HUES48 (cell line): ENCODE results near the gene LTO1.
"Not testable (repeated sequence)": the region's sequence is repeated elsewhere in the genome, so short reads cannot be mapped to it uniquely, and the experiment has no call there.

Experiments used
- H3K27ac ChIP-seq: one replicate; pipeline ENCODE4 v1.7.0; 2013; ENCODE audit warnings: low read depth, low read length, inconsistent platforms
- H3K27me3 ChIP-seq: 2 replicates; pipeline ENCODE4 v1.6.1; 2013; ENCODE audit warnings: mild to moderate bottlenecking, low read length; ENCODE audit not compliant: control insufficient read depth, insufficient read depth
- H3K36me3 ChIP-seq: 2 replicates; pipeline ENCODE4 v1.6.1; 2013; ENCODE audit warnings: low read length; ENCODE audit not compliant: control insufficient read depth, insufficient read depth
- H3K4me1 ChIP-seq: 2 replicates; pipeline ENCODE4 v1.6.1; 2013; ENCODE audit warnings: mild to moderate bottlenecking, low read length; ENCODE audit not compliant: control insufficient read depth, insufficient read depth
- H3K4me3 ChIP-seq: 2 replicates; pipeline ENCODE4 v1.5.1; 2013; ENCODE audit warnings: mild to moderate bottlenecking, low read depth, low read length
- H3K9ac ChIP-seq: 2 replicates; pipeline ENCODE4 v1.6.1; 2013; ENCODE audit warnings: mild to moderate bottlenecking, low read depth, low read length, moderate library complexity
- H3K9me3 ChIP-seq: 2 replicates; pipeline ENCODE4 v1.6.1; 2013; ENCODE audit warnings: low read length; ENCODE audit not compliant: control insufficient read depth, insufficient read depth

Gene LTO1

DNA sequence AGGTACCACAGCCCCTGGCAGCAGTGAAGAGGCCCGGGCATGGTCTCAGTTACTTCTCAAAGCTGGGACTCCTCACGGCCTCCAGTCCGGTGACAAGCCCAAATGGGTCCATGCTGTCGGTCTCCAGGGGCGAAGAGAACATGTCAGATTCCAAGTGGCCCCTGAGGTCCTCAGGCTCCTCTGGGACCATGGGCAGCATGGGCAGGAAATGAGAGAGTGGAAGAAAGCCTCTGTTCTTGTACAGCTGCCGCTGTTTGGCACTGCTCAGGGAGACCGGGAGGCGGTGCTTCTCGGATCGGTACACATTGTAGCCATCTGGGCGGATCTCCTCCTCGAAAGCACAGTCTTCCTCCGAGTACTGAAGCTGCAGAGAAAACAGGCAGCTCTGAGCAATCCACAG is 24.1 kb upstream of the LTO1 start:
- Histone ChIP-seq H3K9ac (no peak overlapping the region), H3K9me3 (no peaks in the 10 kb centered on the region), H3K4me3 (no peak overlapping the region), H3K27me3 (no peaks in the 10 kb centered on the region; the same call in 1 of the 2 replicates), H3K27ac (no peak overlapping the region), H3K36me3 (peaks cover 18% of the 10 kb centered on the region), H3K4me1 (peaks cover 15% of the 10 kb centered on the region)

DNA sequence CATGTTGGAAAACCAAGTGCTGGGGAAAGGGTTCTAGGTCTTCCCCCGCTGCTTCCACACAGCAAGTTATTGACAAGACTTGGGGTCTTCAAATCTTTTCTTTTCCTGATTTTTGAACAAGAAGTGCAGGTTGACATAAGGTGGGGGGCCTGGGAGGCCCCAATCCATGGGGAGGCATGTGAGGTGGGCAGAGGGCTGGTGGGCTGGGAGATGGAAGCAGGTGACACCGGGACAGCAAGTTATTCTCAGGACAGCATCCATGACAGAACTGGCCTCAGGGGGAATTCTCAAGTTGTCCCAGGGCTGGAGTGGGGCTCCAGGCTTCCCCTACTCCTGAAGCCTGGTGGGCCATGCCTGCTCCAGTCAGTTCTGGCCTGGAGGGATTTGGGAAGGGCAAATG is 23.2 kb upstream of the LTO1 start:
- Histone ChIP-seq H3K9me3 (no peaks in the 10 kb centered on the region), H3K27ac (no peak overlapping the region), H3K27me3 (no peaks in the 10 kb centered on the region), H3K36me3 (peaks cover 18% of the 10 kb centered on the region), H3K4me3 (no peak overlapping the region), H3K4me1 (peaks cover 15% of the 10 kb centered on the region), H3K9ac (no peak overlapping the region)

GRCh38 chr11:69697861-69698260 is 22.7 kb upstream of the LTO1 start:
- Histone ChIP-seq H3K27me3 (no peaks in the 10 kb centered on the region), H3K4me1 (peaks cover 15% of the 10 kb centered on the region), H3K9ac (no peak overlapping the region), H3K9me3 (no peaks in the 10 kb centered on the region), H3K36me3 (peaks cover 18% of the 10 kb centered on the region), H3K27ac (no peak overlapping the region), H3K4me3 (no peak overlapping the region)

DNA sequence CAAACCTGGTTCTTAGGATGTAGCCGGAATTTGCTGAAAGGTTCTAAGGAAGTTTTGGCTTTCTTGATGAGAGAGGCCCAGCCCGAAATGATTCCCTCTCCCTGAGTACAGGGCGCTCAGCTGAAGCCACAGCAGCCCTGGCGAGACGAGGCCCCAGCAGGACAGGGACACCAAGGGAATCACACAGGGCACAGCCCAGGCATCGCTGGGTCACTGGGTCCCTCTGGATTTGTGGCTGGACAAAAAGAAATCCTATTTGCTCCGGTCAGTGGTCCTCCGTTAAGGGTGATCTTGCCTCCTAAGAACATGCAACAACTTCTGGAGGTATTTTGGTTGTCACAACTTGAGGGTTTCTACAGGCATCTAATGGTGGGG is 22.3 kb upstream of the LTO1 start:
- no peak overlapping the region for H3K9ac ChIP-seq
- peaks cover 18% of the 10 kb centered on the region for H3K36me3 ChIP-seq
- peaks cover 15% of the 10 kb centered on the region for H3K4me1 ChIP-seq
- no peaks in the 10 kb centered on the region for H3K27me3 ChIP-seq
- no peak overlapping the region for H3K4me3 ChIP-seq
- no peak overlapping the region for H3K27ac ChIP-seq
- H3K9me3 ChIP-seq, result no peaks in the 10 kb centered on the region

- no peaks in the 10 kb centered on the region for H3K27me3 ChIP-seq
- no peaks in the 10 kb centered on the region for H3K9me3 ChIP-seq
- H3K27ac ChIP-seq, result no peak overlapping the region
- H3K4me1 ChIP-seq, result peaks cover 15% of the 10 kb centered on the region
- peaks cover 18% of the 10 kb centered on the region for H3K36me3 ChIP-seq
- H3K4me3 ChIP-seq, result no peak overlapping the region
- H3K9ac ChIP-seq, result no peak overlapping the region
Measured at GRCh38 chr11:69696749-69697468, 21.8 kb upstream of the LTO1 start.

- H3K4me3 ChIP-seq, H3K27me3 ChIP-seq, H3K9me3 ChIP-seq, H3K27ac ChIP-seq, H3K9ac ChIP-seq: not testable (repeated sequence)
- Histone ChIP-seq H3K36me3 (peaks cover 18% of the 10 kb centered on the region), H3K4me1 (peaks cover 12% of the 10 kb centered on the region)
Measured at GRCh38 chr11:69695995-69696394, 20.8 kb upstream of the LTO1 start.

- H3K27ac ChIP-seq, result no peak overlapping the region
- peaks cover 18% of the 10 kb centered on the region for H3K36me3 ChIP-seq
- no peak overlapping the region for H3K4me3 ChIP-seq
- no peaks in the 10 kb centered on the region for H3K9me3 ChIP-seq
- H3K27me3 ChIP-seq, result no peaks in the 10 kb centered on the region
- H3K9ac ChIP-seq, result no peak overlapping the region
- peaks cover 9% of the 10 kb centered on the region for H3K4me1 ChIP-seq
Measured at GRCh38 chr11:69695581-69695980, 20.4 kb upstream of the LTO1 start.

DNA sequence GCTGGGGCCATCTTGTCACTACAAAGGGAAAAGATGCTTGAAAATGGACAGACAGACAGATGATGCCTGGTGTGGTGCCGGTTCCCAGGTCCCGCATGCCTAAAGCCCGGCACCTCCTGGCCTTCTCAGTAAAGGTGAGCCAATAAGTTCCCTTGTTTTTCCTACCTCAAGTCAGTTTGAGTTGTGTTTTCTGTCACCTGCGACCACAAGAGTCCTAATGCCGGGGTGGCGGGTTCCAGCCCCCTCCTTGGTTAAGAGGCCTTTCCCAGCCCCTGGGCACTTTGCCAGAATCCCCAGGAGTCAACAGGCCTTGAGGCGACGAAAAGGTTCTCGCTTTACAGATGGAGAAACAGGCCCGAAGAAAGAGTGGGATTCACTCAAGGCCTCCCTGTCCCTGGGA is 19.6 kb upstream of the LTO1 start:
- peaks cover 1% of the 10 kb centered on the region; the same call in 1 of the 2 replicates for H3K4me1 ChIP-seq
- H3K4me3 ChIP-seq, result no peak overlapping the region
- H3K27ac ChIP-seq, result no peak overlapping the region
- H3K27me3 ChIP-seq, result no peaks in the 10 kb centered on the region
- H3K36me3 ChIP-seq, result peaks cover 17% of the 10 kb centered on the region
- no peak overlapping the region for H3K9ac ChIP-seq
- H3K9me3 ChIP-seq, result no peaks in the 10 kb centered on the region

DNA sequence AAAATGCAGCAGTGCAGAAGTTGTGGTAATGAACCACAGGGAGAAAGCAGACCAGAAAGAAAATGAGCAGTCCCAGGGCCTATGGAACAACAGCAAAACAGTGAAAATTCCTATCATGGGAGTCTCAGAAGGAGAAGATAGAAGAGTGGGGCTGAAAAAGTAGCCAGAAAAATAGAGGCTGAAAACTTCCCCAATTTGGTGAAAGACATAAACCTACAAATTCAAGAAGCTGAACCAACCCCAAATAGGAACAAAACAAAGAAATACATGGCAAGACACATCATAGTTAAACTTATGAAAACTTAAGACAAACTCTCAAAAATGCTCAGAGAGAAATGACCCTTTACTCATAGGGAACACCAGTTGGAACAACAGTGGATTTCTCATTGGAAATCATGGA is 17.3 kb upstream of the LTO1 start:
- H3K9ac ChIP-seq, result no peak overlapping the region
- H3K9me3 ChIP-seq, result no peaks in the 10 kb centered on the region
- H3K36me3 ChIP-seq, result no peaks in the 10 kb centered on the region
- no peak overlapping the region for H3K27ac ChIP-seq
- H3K27me3 ChIP-seq, result no peaks in the 10 kb centered on the region
- no peaks in the 10 kb centered on the region for H3K4me1 ChIP-seq
- H3K4me3 ChIP-seq, result no peak overlapping the region

GRCh38 chr11:69691463-69691862 is 16.3 kb upstream of the LTO1 start:
- no peaks in the 10 kb centered on the region for H3K9me3 ChIP-seq
- H3K27me3 ChIP-seq, result no peaks in the 10 kb centered on the region
- no peak overlapping the region for H3K27ac ChIP-seq
- H3K36me3 ChIP-seq, result no peaks in the 10 kb centered on the region
- H3K9ac ChIP-seq, result no peak overlapping the region
- no peaks in the 10 kb centered on the region for H3K4me1 ChIP-seq
- H3K4me3 ChIP-seq, result no peak overlapping the region

DNA sequence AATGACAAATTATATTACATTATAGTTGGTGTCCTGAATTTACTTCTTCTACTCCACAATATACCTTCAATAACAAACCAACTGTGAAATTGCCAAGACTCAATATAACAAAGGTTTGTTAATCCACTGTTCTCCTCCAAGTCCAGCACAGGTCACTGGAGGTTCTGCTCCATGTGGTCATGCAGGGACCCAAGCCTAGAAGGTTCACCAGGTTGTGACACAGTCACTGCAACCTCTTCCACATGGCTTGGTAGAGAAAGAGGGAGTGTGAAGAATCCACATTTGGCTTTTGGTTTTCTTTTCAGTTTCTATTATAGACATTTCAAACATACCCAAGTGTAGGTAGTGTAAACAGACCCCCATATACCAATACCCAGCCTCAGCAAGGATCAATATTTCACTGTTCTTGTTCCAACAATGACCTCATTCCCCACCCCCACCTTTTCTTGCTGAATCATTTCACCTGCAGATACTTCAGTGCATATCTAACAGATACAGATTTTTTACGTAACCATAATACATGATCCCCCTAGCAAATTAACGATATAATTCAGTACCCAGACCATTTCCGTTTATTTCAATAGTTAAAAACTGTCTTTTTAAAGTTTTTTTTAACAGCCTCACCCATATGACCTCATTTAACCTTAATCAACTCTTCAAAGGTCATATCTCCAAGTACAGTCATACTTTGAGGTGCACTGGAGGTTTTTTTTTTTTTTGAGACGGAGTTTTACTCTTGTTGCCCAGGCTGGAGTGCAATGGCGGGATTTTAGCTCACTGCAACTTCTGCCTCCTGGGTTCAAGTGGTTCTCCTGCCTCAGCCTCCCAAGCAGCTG is 14.5 kb upstream of the LTO1 start:
- Histone ChIP-seq H3K9me3 (no peaks in the 10 kb centered on the region), H3K4me3 (no peak overlapping the region), H3K36me3 (no peaks in the 10 kb centered on the region), H3K4me1 (no peaks in the 10 kb centered on the region), H3K9ac (no peak overlapping the region), H3K27me3 (peaks cover 6% of the 10 kb centered on the region), H3K27ac (no peak overlapping the region)
